Ramos (cell line): ENCODE results near the gene CCDC117.

Experiments used
- in situ Hi-C: fragments of 300-500 bp; cut with MboI; formaldehyde crosslinking; loops from one replicate; pipeline ENCODE4 v1.14.3; 2022; ENCODE audit warnings: low sequenced_read_pairs; ENCODE audit not compliant: unreplicated experiment

Gene CCDC117

DNA sequence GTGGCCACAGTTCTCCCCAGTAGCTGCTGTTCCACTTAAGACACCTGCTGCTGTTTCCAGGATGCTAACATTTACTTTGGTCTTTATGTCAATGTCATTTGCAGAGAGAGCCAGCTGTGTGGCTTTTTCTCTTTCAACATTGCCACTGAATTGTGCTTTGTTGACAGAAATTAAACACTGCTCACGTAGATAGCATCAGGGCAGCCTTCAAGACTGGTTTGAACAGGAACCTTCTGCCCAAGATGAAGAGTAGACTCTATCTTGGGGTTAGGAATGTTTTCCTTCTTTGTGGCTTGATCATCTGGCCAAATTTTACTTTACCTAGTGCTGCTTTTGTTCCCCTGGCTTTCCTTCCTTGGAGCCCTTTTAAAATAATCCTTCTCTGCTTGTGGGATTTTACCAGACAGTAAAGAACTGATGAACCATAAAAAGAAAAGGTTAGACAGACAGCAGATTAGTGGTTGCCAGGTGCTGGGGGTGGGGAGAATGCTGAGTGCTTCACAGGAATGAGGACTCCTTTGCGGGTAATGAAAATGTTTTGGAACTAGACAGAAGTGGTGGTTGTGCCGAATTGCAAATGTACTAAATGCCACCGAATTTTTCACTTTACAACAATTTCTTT lies 50.5 kb downstream of the CCDC117 start:
- in situ Hi-C loops: loop anchor here (25.0 kb wide), 1 partner anchor 564 kb away; the partner anchor contains the start of gene AP1B1

- in situ Hi-C loops: loop anchor here (25.0 kb wide), 1 partner anchor 563 kb away; the partner anchor contains the start of gene AP1B1
Measured at GRCh38 chr22:28824455-28824854, 52.0 kb downstream of the CCDC117 start.

- in situ Hi-C loops: loop anchor here (5.0 kb wide), 2 partner anchors 34 to 224 kb away; no protein-coding TSS in a partner anchor
Measured at GRCh38 chr22:28826430-28826829, 53.9 kb downstream of the CCDC117 start.

DNA sequence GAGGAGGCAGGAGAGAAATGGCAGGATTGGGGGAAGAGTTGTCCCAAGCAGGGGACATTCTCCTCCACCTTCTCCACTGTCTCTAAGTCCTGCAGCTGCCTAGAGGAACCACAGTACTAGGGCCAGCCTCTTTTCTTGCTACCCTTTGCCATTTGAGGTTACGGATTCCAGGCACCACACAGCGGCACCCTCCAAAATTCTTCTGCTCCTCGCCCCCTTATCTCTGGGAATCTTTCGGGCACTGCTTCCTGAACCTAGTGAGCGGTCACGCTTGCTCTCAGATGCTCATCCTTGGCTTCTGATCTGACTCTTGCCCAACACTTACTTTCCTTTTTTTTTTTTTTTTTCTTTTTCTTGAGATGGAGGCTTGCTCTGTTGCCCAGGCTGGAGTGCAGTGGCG lies 54.4 kb downstream of the CCDC117 start:
- in situ Hi-C loops: loop anchor here (5.0 kb wide), 2 partner anchors 35 to 225 kb away; no protein-coding TSS in a partner anchor

- in situ Hi-C loops: loop anchor here (5.0 kb wide), 2 partner anchors 37 to 227 kb away; no protein-coding TSS in a partner anchor
Measured at GRCh38 chr22:28829358-28830181, 57.1 kb downstream of the CCDC117 start.

DNA sequence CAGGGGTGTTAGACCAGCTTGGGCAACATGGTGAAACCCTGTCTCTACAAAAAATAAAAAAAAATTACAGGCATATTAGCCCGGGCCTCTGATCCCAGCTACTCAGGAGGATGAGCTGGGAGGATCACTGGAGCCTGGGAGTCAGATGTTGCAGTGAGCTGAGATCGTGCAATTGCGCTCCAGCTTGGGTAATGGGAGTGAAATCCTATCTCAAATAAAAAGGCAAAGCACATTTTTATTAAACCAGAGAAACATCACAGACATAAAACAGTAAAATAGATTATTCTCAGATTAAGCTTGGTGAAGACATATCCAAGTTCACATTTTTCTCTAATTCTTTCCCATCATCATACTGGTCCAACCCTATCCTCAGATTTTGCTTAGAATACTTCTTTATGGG lies 57.9 kb downstream of the CCDC117 start:
- in situ Hi-C loops: no loop called here

- in situ Hi-C loops: no loop called here
Measured at GRCh38 chr22:28831140-28832072, 58.9 kb downstream of the CCDC117 start.

- in situ Hi-C loops: no loop called here
Measured at GRCh38 chr22:28832731-28833130, 60.2 kb downstream of the CCDC117 start.

- in situ Hi-C loops: no loop called here
Measured at GRCh38 chr22:28833276-28833923, 60.9 kb downstream of the CCDC117 start.

DNA sequence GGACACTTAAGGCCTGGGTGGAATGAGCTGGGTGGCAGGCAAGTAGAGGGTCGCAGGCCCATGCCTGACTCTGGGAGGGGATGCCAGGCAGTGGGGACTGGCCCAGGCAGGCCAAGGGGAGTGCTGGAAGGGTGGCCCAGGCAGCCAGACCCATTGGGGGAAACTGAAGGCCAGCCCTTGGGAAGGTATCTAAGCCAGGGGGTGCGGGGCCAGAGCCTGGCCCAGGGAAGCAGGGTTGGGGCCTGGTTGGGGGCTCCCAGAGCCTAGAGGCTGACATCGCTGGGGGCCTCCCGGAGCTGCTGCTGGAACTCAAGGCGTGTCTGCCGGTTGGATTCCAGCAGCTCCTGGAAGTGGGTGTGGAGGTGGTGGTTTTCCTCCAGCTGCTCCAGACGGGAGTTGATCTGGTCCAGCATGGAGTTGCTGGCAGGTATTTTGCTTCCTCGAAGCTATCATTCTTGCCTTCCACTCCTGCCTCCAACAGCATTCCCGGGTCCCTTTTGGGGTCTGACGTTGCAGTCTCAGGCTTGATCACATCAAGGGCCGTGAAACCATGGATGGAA lies 63.2 kb downstream of the CCDC117 start:
- in situ Hi-C loops: no loop called here

- in situ Hi-C loops: no loop called here
Measured at GRCh38 chr22:28837640-28838039, 65.1 kb downstream of the CCDC117 start.
